ENCODE results near the gene ZRANB1. TPM values are rescaled to one million over a fixed set of nuclear protein-coding genes. Genes with fewer than 3 reads are reported as not detected.
A peak's percentile ranks its signal among the peaks of the same experiment; 100 is the strongest.

ZRANB1 gene
- total RNA-seq (2016; rRNA removed; fragmentation: Illumina TruSeq; extraction: Trizol) (19.6 and 20.7 TPM in 2 replicates), polyA plus RNA-seq (2011; rRNA removed) (9.6 and 10.3 TPM in 2 replicates), polyA minus RNA-seq (2011; rRNA and poly(A)+ RNA removed; ENCODE audit: low replicate concordance) (14.9 and 19.7 TPM in 2 replicates), Bru-seq, nascent RNA (percentile 89 among the genes with signal in this experiment), BruChase-seq, experiment 1, labeled RNA remaining after a 6-hour chase (percentile 91 among the genes with signal in this experiment), BruChase-seq, experiment 2, labeled RNA remaining after a 2-hour chase (percentile 90 among the genes with signal in this experiment)
- 38.1 and 44.9 TPM in 2 replicates for total RNA-seq (2016; cell fraction: cytosol; rRNA removed; fragmentation: Illumina TruSeq; extraction: Trizol; ENCODE audit: low read depth)
- total RNA-seq (2016; cell fraction: insoluble cytoplasmic fraction; rRNA removed; fragmentation: Illumina TruSeq; extraction: Trizol), result 19.4 and 21.1 TPM in 2 replicates
- total RNA-seq (2016; cell fraction: membrane; rRNA removed; fragmentation: Illumina TruSeq; extraction: Trizol), result 26.2 and 28.8 TPM in 2 replicates
- 22.1 and 22.3 TPM in 2 replicates for total RNA-seq (2016; cell fraction: nucleus; rRNA removed; fragmentation: Illumina TruSeq; extraction: Trizol)
- 5.2 and 8.8 TPM in 2 replicates for polyA plus RNA-seq (2011; cell fraction: cytosol; rRNA removed)
- polyA plus RNA-seq (2011; cell fraction: nucleus; rRNA removed), result 4.3 and 5.7 TPM in 2 replicates
- polyA plus RNA-seq (2012), result 13.8 and 15.9 TPM in 2 replicates
- 2.2 and 2.6 TPM in 2 replicates for polyA plus RNA-seq (2016; cell fraction: cytosol; fragmentation: Illumina TruSeq; extraction: Trizol; ENCODE audit: low read depth)
- 15.8 and 16.5 TPM in 2 replicates for polyA plus RNA-seq (2016; cell fraction: insoluble cytoplasmic fraction; fragmentation: Illumina TruSeq; extraction: Trizol; ENCODE audit: low read depth)
- polyA plus RNA-seq (2016; cell fraction: membrane; fragmentation: Illumina TruSeq; extraction: Trizol; ENCODE audit: low read depth), result 7.6 and 8.4 TPM in 2 replicates
- 18.8 and 21.5 TPM in 2 replicates for polyA plus RNA-seq (2016; cell fraction: nucleus; fragmentation: Illumina TruSeq; extraction: Trizol; ENCODE audit: insufficient read depth, low read depth)
- polyA minus RNA-seq (2011; cell fraction: cytosol; rRNA and poly(A)+ RNA removed), result 15.5 and 21.6 TPM in 2 replicates
- 30.3 and 31.8 TPM in 2 replicates for polyA minus RNA-seq (2011; cell fraction: nucleus; rRNA and poly(A)+ RNA removed)
- long read RNA-seq, experiment 1, full-length matches to known transcripts, result 1 of 3 reads
- long read RNA-seq, experiment 1, partial matches to known transcripts, result 2 of 3 reads
- long read RNA-seq, experiment 1, other reads (novel, unspliced or antisense), result 0 of 3 reads
- long read RNA-seq, experiment 2, partial matches to known transcripts, result 4 of 55 reads
- long read RNA-seq, experiment 2, other reads (novel, unspliced or antisense), result 51 of 55 reads

DNA sequence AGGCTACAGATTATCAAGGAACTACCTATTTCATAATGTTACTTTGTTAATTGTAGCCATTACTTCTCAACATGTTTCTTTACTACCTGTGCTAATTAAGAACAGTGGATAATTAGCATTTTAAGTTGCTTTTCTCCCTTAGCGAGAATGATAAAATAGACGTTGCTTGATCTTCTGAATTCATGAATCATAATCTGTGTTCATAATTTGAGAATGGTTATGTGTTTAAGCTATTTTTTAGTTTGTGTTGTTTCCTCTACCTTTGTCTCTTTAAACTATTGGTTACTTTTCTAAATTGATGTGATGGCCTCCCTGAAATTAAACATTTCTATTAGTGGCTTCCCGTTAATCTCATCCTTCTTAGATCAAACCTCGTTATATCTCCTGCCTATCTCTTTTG lies at the start of gene ZRANB1:
Gene ZRANB1 (plus strand): TSS at position 301 of the 400 bp plus-strand sequence. CDS start 371 bp downstream, outside the sequence.
- Histone ChIP-seq H2AFZ (ENCODE audit: low read length) (no peak within 1 kb of the TSS), H4K20me1 (ENCODE audit: insufficient read depth, low read length) (peaks cover 47% of the 10 kb centered on the region), H3K4me2 (ENCODE audit: low read depth, low read length) (no peak within 1 kb of the TSS), H3K4me1 (ENCODE audit: insufficient read depth, low read length) (no peaks in the 10 kb centered on the region), H3K36me3 (replicated peaks in 1 of 2; ENCODE audit: control insufficient read depth in 1 of 2, insufficient read depth in 2 of 2, low read length in 2 of 2) (peaks cover 1 to 14% of the 10 kb centered on the region in 2 experiments; a peak in 3 of 5 replicates), H3K27ac (ENCODE audit: extremely low read length, insufficient read depth, low read length) (no peak within 1 kb of the TSS), H3K4me3 (replicated peaks in 1 of 3; ENCODE audit: insufficient read depth in 1 of 3, low read depth in 2 of 3, low read length in 3 of 3) (no peak within 1 kb of the TSS), H3K9me3 (ENCODE audit: low read length) (no peaks in the 10 kb centered on the region), H3K9ac (ENCODE audit: insufficient read depth, low read depth, low read length) (no peak within 1 kb of the TSS), H3K27me3 (ENCODE audit: control insufficient read depth in 1 of 2, insufficient read depth in 2 of 2, low read length in 2 of 2) (no peaks in the 10 kb centered on the region), H3K79me2 (ENCODE audit: insufficient read depth, low read length) (peaks cover 91% of the 10 kb centered on the region)
- POLR2A ChIA-PET, result no interaction called here
- ATAC-seq (no peak), FAIRE-seq (no peak), DNase-seq (ENCODE audit: low spot score) (no peak)
- in situ Hi-C loops (cut with HindIII; ENCODE audit: extremely low pct_ligation_motif_present, low pct_unique_long_range_greater_than_20kb) (no loop called here), intact Hi-C loops (cut with micrococcal nuclease; ENCODE audit: unreplicated experiment) (no loop called here)
- no TSS peak for BruUV-seq (replicated peaks)
- TF ChIP-seq GPN1 (CRISPR knock-in tag; IDR thresholded peaks at IDR 0.05; ENCODE audit: borderline replicate concordance) (no peak), ZBTB20 (CRISPR knock-in tag; IDR thresholded peaks at IDR 0.05; ENCODE audit: borderline replicate concordance, low read depth) (no peak), FOXP1 (IDR thresholded peaks at IDR 0.05) (no peak), FOXP1 (CRISPR knock-in tag; IDR thresholded peaks at IDR 0.05) (no peak), ZSCAN25 (CRISPR knock-in tag; IDR thresholded peaks at IDR 0.05) (no peak), NONO (IDR thresholded peaks at IDR 0.05) (no peak), NONO (CRISPR knock-in tag; conservative IDR thresholded peaks at IDR 0.05) (no peak), MYC (CRISPR knock-in tag; IDR thresholded peaks at IDR 0.05; ENCODE audit: borderline replicate concordance) (no peak), KDM6A (CRISPR knock-in tag; IDR thresholded peaks at IDR 0.05; ENCODE audit: low read depth) (no peak), GABPB1 (CRISPR knock-in tag; IDR thresholded peaks at IDR 0.05) (no peak), GLI4 (CRISPR knock-in tag; IDR thresholded peaks at IDR 0.05; ENCODE audit: borderline replicate concordance) (no peak), ETV5 (CRISPR knock-in tag; IDR thresholded peaks at IDR 0.05; ENCODE audit: borderline replicate concordance) (no peak), NCOA5 (CRISPR knock-in tag; IDR thresholded peaks at IDR 0.05) (no peak), DNMT3B (CRISPR knock-in tag; conservative IDR thresholded peaks at IDR 0.05) (no peak), JUNB (CRISPR knock-in tag; IDR thresholded peaks at IDR 0.05; ENCODE audit: borderline replicate concordance) (no peak), ZNF768 (CRISPR knock-in tag; IDR thresholded peaks at IDR 0.05) (no peak), FOXK2 (IDR thresholded peaks at IDR 0.05) (no peak), SNRNP70 (IDR thresholded peaks at IDR 0.05; ENCODE audit: low read depth, low read length) (no peak), NCOA2 (CRISPR knock-in tag; IDR thresholded peaks at IDR 0.05) (no peak), ZBTB10 (CRISPR knock-in tag; IDR thresholded peaks at IDR 0.05; ENCODE audit: borderline replicate concordance) (no peak), PCBP2 (optimal IDR thresholded peaks at IDR 0.05; ENCODE audit: low read depth, low read length, poor library complexity, severe bottlenecking) (no peak), RFXANK (CRISPR knock-in tag; IDR thresholded peaks at IDR 0.05) (no peak)
- WGBS (ENCODE audit: low lambda C conversion rate), result 95% methylated on average over 4 of the region's 4 CpGs
- CTCF ChIA-PET (ENCODE audit: low intra/inter-chr PET ratio, low total read pairs), result no interaction called here

Data from HepG2 (cell line).